ENCODE results near the gene ARG2. TPM values are rescaled to one million over a fixed set of nuclear protein-coding genes. Genes with fewer than 3 reads are reported as not detected.
A peak's percentile ranks its signal among the peaks of the same experiment; 100 is the strongest.

The ARG2 gene
- total RNA-seq, 1 donor: 11.2 TPM

DNA sequence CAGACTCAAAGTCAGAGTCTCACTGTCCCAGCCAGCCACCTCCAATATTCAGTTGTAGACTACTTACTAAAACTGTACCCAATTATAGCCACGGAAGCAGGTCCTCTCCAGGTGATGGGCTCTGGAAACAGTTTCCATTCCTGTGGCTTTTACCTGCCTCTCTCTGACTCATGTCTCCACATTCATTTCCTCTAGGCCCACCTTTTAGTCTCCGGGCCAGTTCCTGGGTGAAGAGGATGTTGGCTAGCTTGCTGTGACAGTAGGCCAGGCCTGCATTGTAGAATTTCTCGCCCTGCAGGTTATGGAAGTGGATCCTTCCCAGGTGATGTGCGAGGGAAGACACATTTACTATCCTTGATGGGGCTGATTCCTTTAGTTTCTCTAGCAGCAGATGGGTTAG lies 70.3 kb downstream of the ARG2 start:
- peaks cover 7% of the 10 kb centered on the region for H4K20me1 ChIP-seq (ENCODE audit: insufficient read depth, low read length)
- peaks cover 16% of the 10 kb centered on the region for H3K4me1 ChIP-seq (ENCODE audit: insufficient read depth, low read length)
- H3K36me3 ChIP-seq (ENCODE audit: insufficient read depth, low read length): peaks cover 58% of the 10 kb centered on the region
- no peaks in the 10 kb centered on the region for H3K27me3 ChIP-seq (ENCODE audit: insufficient read depth, low read length)
- no peaks in the 10 kb centered on the region for H3K9me3 ChIP-seq (ENCODE audit: low read depth, low read length)
- no peak overlapping the region for H3K4me3 ChIP-seq (ENCODE audit: insufficient read depth, low read length)
- TF ChIP-seq, protein P1, sequence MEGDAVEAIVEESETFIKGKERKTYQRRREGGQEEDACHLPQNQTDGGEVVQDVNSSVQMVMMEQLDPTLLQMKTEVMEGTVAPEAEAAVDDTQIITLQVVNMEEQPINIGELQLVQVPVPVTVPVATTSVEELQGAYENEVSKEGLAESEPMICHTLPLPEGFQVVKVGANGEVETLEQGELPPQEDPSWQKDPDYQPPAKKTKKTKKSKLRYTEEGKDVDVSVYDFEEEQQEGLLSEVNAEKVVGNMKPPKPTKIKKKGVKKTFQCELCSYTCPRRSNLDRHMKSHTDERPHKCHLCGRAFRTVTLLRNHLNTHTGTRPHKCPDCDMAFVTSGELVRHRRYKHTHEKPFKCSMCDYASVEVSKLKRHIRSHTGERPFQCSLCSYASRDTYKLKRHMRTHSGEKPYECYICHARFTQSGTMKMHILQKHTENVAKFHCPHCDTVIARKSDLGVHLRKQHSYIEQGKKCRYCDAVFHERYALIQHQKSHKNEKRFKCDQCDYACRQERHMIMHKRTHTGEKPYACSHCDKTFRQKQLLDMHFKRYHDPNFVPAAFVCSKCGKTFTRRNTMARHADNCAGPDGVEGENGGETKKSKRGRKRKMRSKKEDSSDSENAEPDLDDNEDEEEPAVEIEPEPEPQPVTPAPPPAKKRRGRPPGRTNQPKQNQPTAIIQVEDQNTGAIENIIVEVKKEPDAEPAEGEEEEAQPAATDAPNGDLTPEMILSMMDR (IDR thresholded peaks at IDR 0.05; ENCODE audit: extremely low read depth, low read depth, low read length): no peak
- H3K4me2 ChIP-seq (ENCODE audit: insufficient read depth, low read length): no peak overlapping the region
- no peak overlapping the region for H3K27ac ChIP-seq (ENCODE audit: low read depth, low read length)
- DNase-seq (ENCODE audit: insufficient read length, low spot score, missing footprints): peak; percentile 3
- H3K79me2 ChIP-seq (ENCODE audit: insufficient read depth, low read length): peaks cover 58% of the 10 kb centered on the region
- H2AFZ ChIP-seq (ENCODE audit: low read length): no peak overlapping the region

DNA sequence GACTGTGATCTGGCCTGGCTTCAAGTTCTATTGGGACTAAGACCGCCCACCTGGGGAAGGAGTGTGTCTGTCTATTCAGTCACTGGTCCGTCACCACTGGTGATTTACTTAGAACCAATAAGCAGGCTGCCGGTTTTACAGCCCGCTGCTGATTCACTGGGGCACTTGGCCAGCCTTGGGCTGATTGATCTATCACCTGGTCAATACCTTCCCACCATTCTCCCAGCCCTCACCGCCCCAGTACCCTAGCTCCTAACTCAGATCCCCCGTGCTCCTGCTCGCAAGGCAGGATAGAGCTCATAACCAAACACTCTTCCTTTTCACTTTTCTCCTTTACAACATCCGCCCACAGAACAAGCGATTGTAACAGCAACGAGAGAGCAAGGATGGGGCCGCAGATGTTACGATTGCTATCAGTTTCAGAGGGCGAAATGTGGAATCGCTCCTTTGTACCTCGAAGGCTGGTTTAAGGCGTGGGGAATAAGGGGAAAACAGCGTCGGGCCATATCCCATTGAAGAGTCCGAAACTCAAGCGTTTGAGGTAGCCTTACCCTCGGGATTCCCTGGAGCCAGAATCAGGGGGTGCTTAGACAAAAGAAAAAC lies 75.2 kb downstream of the ARG2 start:
- H3K4me1 ChIP-seq (ENCODE audit: insufficient read depth, low read length): peaks cover 16% of the 10 kb centered on the region
- peak overlapping the region; percentile 76 for H3K27ac ChIP-seq (ENCODE audit: low read depth, low read length)
- H3K27me3 ChIP-seq (ENCODE audit: insufficient read depth, low read length): no peaks in the 10 kb centered on the region
- peak; percentile 88 for DNase-seq (ENCODE audit: insufficient read length, low spot score, missing footprints)
- peak overlapping the region; percentile 95 for H3K4me2 ChIP-seq (ENCODE audit: insufficient read depth, low read length)
- TF ChIP-seq, protein P1 (IDR thresholded peaks at IDR 0.05; ENCODE audit: extremely low read depth, low read depth, low read length): no peak
- peak overlapping the region; percentile 95 for H2AFZ ChIP-seq (ENCODE audit: low read length)
- peak overlapping the region; percentile 92 for H3K4me3 ChIP-seq (ENCODE audit: insufficient read depth, low read length)
- H3K79me2 ChIP-seq (ENCODE audit: insufficient read depth, low read length): peaks cover 48% of the 10 kb centered on the region
- peaks cover 25% of the 10 kb centered on the region for H3K36me3 ChIP-seq (ENCODE audit: insufficient read depth, low read length)
- no peaks in the 10 kb centered on the region for H3K9me3 ChIP-seq (ENCODE audit: low read depth, low read length)
- peaks cover 4% of the 10 kb centered on the region for H4K20me1 ChIP-seq (ENCODE audit: insufficient read depth, low read length)

DNA sequence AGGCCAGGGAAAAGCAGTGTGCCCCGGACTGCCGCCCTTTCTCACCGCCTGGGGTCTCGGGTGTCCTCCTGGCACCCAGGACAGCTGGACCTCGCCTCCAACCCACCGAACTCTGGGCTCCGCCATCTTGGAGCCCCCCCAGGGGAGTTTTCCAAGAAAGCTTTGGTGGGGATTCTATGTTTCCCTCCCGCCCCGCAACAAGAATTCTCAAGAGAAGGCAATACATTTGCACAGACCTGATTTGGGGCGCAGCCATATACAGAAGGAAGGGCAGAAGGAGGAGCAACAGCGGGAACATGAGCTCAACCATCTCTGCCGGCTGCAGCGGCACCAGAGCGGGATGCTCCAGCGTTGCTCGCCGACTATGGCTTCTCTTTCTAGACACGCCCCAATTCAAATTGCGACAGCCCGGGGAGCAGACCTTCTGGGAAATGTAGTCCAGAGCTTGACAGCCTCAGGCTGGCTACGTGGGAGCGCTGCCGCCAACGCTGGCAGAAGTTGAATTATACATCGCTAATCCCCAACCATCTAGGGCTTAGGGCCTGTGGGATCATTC lies 75.8 kb downstream of the ARG2 start, which contains the start of gene RDH11:
Gene RDH11, minus strand, starts transcription at position 371 of the 556 bp plus-strand sequence. Its CDS starts 61 bp downstream, at position 310.
- peak; percentile 90 for DNase-seq (ENCODE audit: insufficient read length, low spot score, missing footprints)
- Histone ChIP-seq H3K79me2 (ENCODE audit: insufficient read depth, low read length) (peaks cover 44% of the 10 kb centered on the region), H3K4me1 (ENCODE audit: insufficient read depth, low read length) (peaks cover 16% of the 10 kb centered on the region), H3K36me3 (ENCODE audit: insufficient read depth, low read length) (peaks cover 19% of the 10 kb centered on the region), H3K27ac (ENCODE audit: low read depth, low read length) (peak within 1 kb of the TSS; percentile 76), H3K4me3 (ENCODE audit: insufficient read depth, low read length) (peak within 1 kb of the TSS; percentile 92), H2AFZ (ENCODE audit: low read length) (peak within 1 kb of the TSS; percentile 95), H3K4me2 (ENCODE audit: insufficient read depth, low read length) (peak within 1 kb of the TSS; percentile 95), H3K27me3 (ENCODE audit: insufficient read depth, low read length) (no peaks in the 10 kb centered on the region), H3K9me3 (ENCODE audit: low read depth, low read length) (no peaks in the 10 kb centered on the region), H4K20me1 (ENCODE audit: insufficient read depth, low read length) (peaks cover 4% of the 10 kb centered on the region)
- TF ChIP-seq, protein P1 (IDR thresholded peaks at IDR 0.05; ENCODE audit: extremely low read depth, low read depth, low read length): no peak

DNA sequence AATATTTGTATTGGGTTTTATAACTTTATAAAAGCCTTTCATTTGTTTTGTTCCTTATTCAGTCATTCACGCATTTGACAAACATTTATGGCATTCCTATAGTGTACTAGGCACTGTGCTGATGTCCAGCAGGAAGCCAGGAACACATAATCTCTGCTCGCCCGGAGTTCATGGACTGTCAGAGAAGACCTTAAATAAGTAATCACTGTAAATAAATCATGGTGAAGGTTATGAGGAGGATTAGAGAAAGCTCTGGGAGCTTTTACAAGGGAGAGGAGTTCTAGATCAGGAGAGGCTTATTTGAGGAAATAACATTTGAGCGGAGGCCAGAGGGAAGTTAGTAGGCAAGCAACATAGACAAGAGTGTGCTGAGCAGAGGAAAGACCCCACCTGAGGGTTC lies 77.3 kb downstream of the ARG2 start:
- no peak overlapping the region for H3K27ac ChIP-seq (ENCODE audit: low read depth, low read length)
- peaks cover 4% of the 10 kb centered on the region for H4K20me1 ChIP-seq (ENCODE audit: insufficient read depth, low read length)
- no peaks in the 10 kb centered on the region for H3K9me3 ChIP-seq (ENCODE audit: low read depth, low read length)
- peaks cover 29% of the 10 kb centered on the region for H3K79me2 ChIP-seq (ENCODE audit: insufficient read depth, low read length)
- no peaks in the 10 kb centered on the region for H3K27me3 ChIP-seq (ENCODE audit: insufficient read depth, low read length)
- peaks cover 5% of the 10 kb centered on the region for H3K36me3 ChIP-seq (ENCODE audit: insufficient read depth, low read length)
- H3K4me2 ChIP-seq (ENCODE audit: insufficient read depth, low read length): no peak overlapping the region
- no peak overlapping the region for H3K4me3 ChIP-seq (ENCODE audit: insufficient read depth, low read length)
- TF ChIP-seq, protein P1 (IDR thresholded peaks at IDR 0.05; ENCODE audit: extremely low read depth, low read depth, low read length): no peak
- peaks cover 21% of the 10 kb centered on the region for H3K4me1 ChIP-seq (ENCODE audit: insufficient read depth, low read length)
- DNase-seq (ENCODE audit: insufficient read length, low spot score, missing footprints): no peak
- H2AFZ ChIP-seq (ENCODE audit: low read length): peak overlapping the region; percentile 49
